ENCODE measurements around the gene GLT8D1. TPM values are rescaled to one million over a fixed set of nuclear protein-coding genes. Genes with fewer than 3 reads are reported as not detected.

GLT8D1 gene
- total and polyA plus RNA-seq, 2 experiments from 2014 or later = 30.0 to 40.8 TPM

GRCh38 chr3:52721730-52722008 lies 16.1 kb upstream of the GLT8D1 start:
- no peak overlapping the region for H2AFZ ChIP-seq
- no peak overlapping the region for H3K4me3 ChIP-seq
- H3K79me2 ChIP-seq (replicated peaks; ENCODE audit: insufficient read depth) = no peaks in the 10 kb centered on the region
- no peaks in the 10 kb centered on the region for H3F3A ChIP-seq (replicated peaks; ENCODE audit: low read depth)
- H4K20me1 ChIP-seq (replicated peaks; ENCODE audit: insufficient read depth) = no peaks in the 10 kb centered on the region
- TF ChIP-seq EZH2 (IDR thresholded peaks at IDR 0.05; ENCODE audit: low read depth, unreplicated experiment) (no peak), ZNF331 (CRISPR knock-in tag; IDR thresholded peaks at IDR 0.05; ENCODE audit: low read depth) (no peak), JUNB (IDR thresholded peaks at IDR 0.05; ENCODE audit: unreplicated experiment) (no peak), CTCF (conservative IDR thresholded peaks at IDR 0.05; ENCODE audit: low read depth in 2 of 2) (no peak), POLR2AphosphoS5 (IDR thresholded peaks at IDR 0.05; ENCODE audit: low read depth) (no peak)
- no peak for DNase-seq (ENCODE audit: low spot score)
- Mint-ChIP-seq H3K27me3 (ENCODE audit: insufficient read depth, low read depth, poor library complexity) (peaks cover 11% of the 10 kb centered on the region), H3K4me3 (no peak overlapping the region), H3K27ac (no peak overlapping the region), H3K9me3 (no peaks in the 10 kb centered on the region; the same call in 2 of the 3 replicates), H3K4me1 (no peaks in the 10 kb centered on the region), H3K36me3 (ENCODE audit: low read depth) (peaks cover 7% of the 10 kb centered on the region)
- no peak overlapping the region for H3K27ac ChIP-seq (ENCODE audit: low read depth)
- no peak overlapping the region for H3K4me2 ChIP-seq
- H3K36me3 ChIP-seq (ENCODE audit: insufficient read depth) = no peaks in the 10 kb centered on the region
- ATAC-seq = no peak
- H3K4me1 ChIP-seq (ENCODE audit: insufficient read depth) = no peaks in the 10 kb centered on the region
- H3K27me3 ChIP-seq (ENCODE audit: insufficient read depth) = no peaks in the 10 kb centered on the region
- no peaks in the 10 kb centered on the region for H3K9me2 ChIP-seq (ENCODE audit: insufficient read depth)

- H3K36me3 ChIP-seq (ENCODE audit: insufficient read depth) = no peaks in the 10 kb centered on the region
- H3K79me2 ChIP-seq (replicated peaks; ENCODE audit: insufficient read depth) = no peaks in the 10 kb centered on the region
- no peaks in the 10 kb centered on the region for H3K27me3 ChIP-seq (ENCODE audit: insufficient read depth)
- no peaks in the 10 kb centered on the region for H3K9me2 ChIP-seq (ENCODE audit: insufficient read depth)
- no peak overlapping the region for H3K4me3 ChIP-seq
- no peaks in the 10 kb centered on the region for H4K20me1 ChIP-seq (replicated peaks; ENCODE audit: insufficient read depth)
- H3K27ac ChIP-seq (ENCODE audit: low read depth) = no peak overlapping the region
- no peak for ATAC-seq
- no peak overlapping the region for H3K4me2 ChIP-seq
- H3K36me3 Mint-ChIP-seq (ENCODE audit: low read depth) = peaks cover 7% of the 10 kb centered on the region
- H3K4me3 Mint-ChIP-seq = no peak overlapping the region
- H3K27ac Mint-ChIP-seq = no peak overlapping the region
- no peaks in the 10 kb centered on the region for H3K4me1 ChIP-seq (ENCODE audit: insufficient read depth)
- H3K9me3 Mint-ChIP-seq = no peaks in the 10 kb centered on the region; the same call in 2 of the 3 replicates
- peaks cover 11% of the 10 kb centered on the region for H3K27me3 Mint-ChIP-seq (ENCODE audit: insufficient read depth, low read depth, poor library complexity)
- peaks cover 3% of the 10 kb centered on the region; the same call in 1 of the 3 replicates for H3K4me1 Mint-ChIP-seq
- H3F3A ChIP-seq (replicated peaks; ENCODE audit: low read depth) = no peaks in the 10 kb centered on the region
- H2AFZ ChIP-seq = no peak overlapping the region
- DNase-seq (ENCODE audit: low spot score) = no peak
- TF ChIP-seq EZH2phosphoT487 (IDR thresholded peaks at IDR 0.05; ENCODE audit: unreplicated experiment) (no peak), CTCF (conservative IDR thresholded peaks at IDR 0.05; ENCODE audit: low read depth in 2 of 2) (no peak), ZNF114 (CRISPR knock-in tag; IDR thresholded peaks at IDR 0.05) (no peak), CREB1 (CRISPR knock-in tag; IDR thresholded peaks at IDR 0.05; ENCODE audit: low read depth) (no peak), STAT1 (IDR thresholded peaks at IDR 0.05; ENCODE audit: unreplicated experiment) (no peak), REST (IDR thresholded peaks at IDR 0.05; ENCODE audit: unreplicated experiment) (no peak)
These were observed 15.6 kb upstream of the GLT8D1 start for GRCh38 chr3:52721002-52721729.

Measured in GM23338 (cell line).